ENCODE measurements around the gene LRFN2. TPM values are rescaled to one million over a fixed set of nuclear protein-coding genes. Genes with fewer than 3 reads are reported as not detected.

Gene LRFN2
- total RNA-seq, 1 donor from 2014 or later, result 0.32 TPM

DNA sequence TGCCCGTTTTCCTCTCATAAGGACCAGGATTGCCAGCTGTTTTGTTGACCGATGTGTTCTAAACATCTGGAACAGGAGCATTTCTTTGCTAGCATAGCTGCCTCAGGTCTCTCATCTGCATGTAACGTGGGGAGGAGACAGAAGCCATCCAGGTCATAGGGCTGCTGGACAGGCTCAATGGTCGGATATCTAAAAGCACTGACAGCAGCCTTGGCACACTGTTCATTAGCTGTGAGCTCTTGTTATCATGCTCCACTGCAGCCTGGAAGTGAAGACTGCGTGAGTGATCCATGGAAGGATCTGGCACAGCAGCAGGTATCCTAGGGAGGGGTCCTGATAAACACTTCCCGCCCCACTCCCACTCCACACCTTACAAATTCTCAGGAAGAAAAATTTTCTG lies 175.3 kb downstream of the LRFN2 start:
- no peaks in the 10 kb centered on the region for H3K9me3 ChIP-seq (ENCODE audit: insufficient read depth, low read depth, low read length)
- no peak for FAIRE-seq
- H3K27me3 ChIP-seq (ENCODE audit: insufficient read depth, low read length), result no peaks in the 10 kb centered on the region
- H3K27ac ChIP-seq (ENCODE audit: low read depth, low read length), result no peak overlapping the region
- DNase-seq (ENCODE audit: low read depth), result no peak
- H3K9ac ChIP-seq (ENCODE audit: low read length), result no peak overlapping the region
- H3K4me3 Mint-ChIP-seq (ENCODE audit: unreplicated experiment), result no peak overlapping the region
- H3K79me2 ChIP-seq (ENCODE audit: insufficient read depth, low read length), result no peaks in the 10 kb centered on the region
- peaks cover 22% of the 10 kb centered on the region for H3K4me1 Mint-ChIP-seq (ENCODE audit: low read depth, unreplicated experiment)
- no peak overlapping the region for H3K27ac Mint-ChIP-seq (ENCODE audit: unreplicated experiment)
- no peaks in the 10 kb centered on the region for H4K20me1 ChIP-seq (ENCODE audit: insufficient read depth, low read length)
- H3K4me1 ChIP-seq (ENCODE audit: insufficient read depth, low read length), result peaks cover 7% of the 10 kb centered on the region
- no peaks in the 10 kb centered on the region for H3K9me3 Mint-ChIP-seq (ENCODE audit: unreplicated experiment)
- no peaks in the 10 kb centered on the region for H3K36me3 ChIP-seq (ENCODE audit: insufficient read depth, low read length)
- H3K4me3 ChIP-seq (ENCODE audit: insufficient read depth, low read depth, low read length), result no peak overlapping the region
- H3K4me2 ChIP-seq (ENCODE audit: low read length), result no peak overlapping the region
- H3K36me3 Mint-ChIP-seq (ENCODE audit: low read depth, unreplicated experiment), result peaks cover 2% of the 10 kb centered on the region
- no peak overlapping the region for H2AFZ ChIP-seq (ENCODE audit: low read depth, low read length)
- TF ChIP-seq EZH2 (IDR thresholded peaks at IDR 0.05; ENCODE audit: insufficient read depth, low read length), result no peak
- no peak for TF ChIP-seq CTCF (IDR thresholded peaks at IDR 0.05; ENCODE audit: insufficient read depth, low read depth, low read length)
- peaks cover 14% of the 10 kb centered on the region for H3K27me3 Mint-ChIP-seq (ENCODE audit: low read depth, unreplicated experiment)

DNA sequence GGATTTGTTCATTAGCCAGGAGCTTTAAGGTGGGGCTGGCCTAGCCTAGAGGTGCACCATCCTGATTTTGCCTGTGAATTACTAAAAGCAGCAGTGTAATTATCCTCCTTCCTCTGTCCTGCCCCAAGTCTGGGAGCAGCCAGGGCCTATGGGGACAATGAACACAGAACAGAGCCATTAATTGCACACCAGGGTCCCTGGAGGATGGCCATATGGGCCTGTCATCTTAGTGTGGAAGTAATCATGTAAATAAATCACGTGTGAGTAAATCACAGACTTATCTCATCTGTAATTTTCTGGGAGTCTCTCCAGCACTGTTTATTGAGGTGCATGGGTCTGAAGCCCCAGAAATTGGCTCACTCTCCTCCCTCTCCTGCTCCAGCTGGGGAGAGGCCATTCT lies 176.3 kb downstream of the LRFN2 start:
- Histone ChIP-seq H3K27ac (ENCODE audit: low read depth, low read length) (no peak overlapping the region), H3K4me3 (ENCODE audit: insufficient read depth, low read depth, low read length) (no peak overlapping the region), H4K20me1 (ENCODE audit: insufficient read depth, low read length) (no peaks in the 10 kb centered on the region), H3K9me3 (ENCODE audit: insufficient read depth, low read depth, low read length) (no peaks in the 10 kb centered on the region), H3K4me1 (ENCODE audit: insufficient read depth, low read length) (peaks cover 7% of the 10 kb centered on the region), H3K36me3 (ENCODE audit: insufficient read depth, low read length) (no peaks in the 10 kb centered on the region), H3K27me3 (ENCODE audit: insufficient read depth, low read length) (no peaks in the 10 kb centered on the region), H3K9ac (ENCODE audit: low read length) (no peak overlapping the region), H3K79me2 (ENCODE audit: insufficient read depth, low read length) (no peaks in the 10 kb centered on the region), H3K4me2 (ENCODE audit: low read length) (no peak overlapping the region), H2AFZ (ENCODE audit: low read depth, low read length) (no peak overlapping the region)
- TF ChIP-seq CTCF (IDR thresholded peaks at IDR 0.05; ENCODE audit: insufficient read depth, low read depth, low read length) (no peak), EZH2 (IDR thresholded peaks at IDR 0.05; ENCODE audit: insufficient read depth, low read length) (no peak)
- Mint-ChIP-seq H3K27me3 (ENCODE audit: low read depth, unreplicated experiment) (peaks cover 11% of the 10 kb centered on the region), H3K36me3 (ENCODE audit: low read depth, unreplicated experiment) (peaks cover 2% of the 10 kb centered on the region), H3K4me3 (ENCODE audit: unreplicated experiment) (no peak overlapping the region), H3K9me3 (ENCODE audit: unreplicated experiment) (no peaks in the 10 kb centered on the region), H3K27ac (ENCODE audit: unreplicated experiment) (no peak overlapping the region), H3K4me1 (ENCODE audit: low read depth, unreplicated experiment) (peaks cover 30% of the 10 kb centered on the region)
- no peak for DNase-seq (ENCODE audit: low read depth)
- FAIRE-seq, result no peak

DNA sequence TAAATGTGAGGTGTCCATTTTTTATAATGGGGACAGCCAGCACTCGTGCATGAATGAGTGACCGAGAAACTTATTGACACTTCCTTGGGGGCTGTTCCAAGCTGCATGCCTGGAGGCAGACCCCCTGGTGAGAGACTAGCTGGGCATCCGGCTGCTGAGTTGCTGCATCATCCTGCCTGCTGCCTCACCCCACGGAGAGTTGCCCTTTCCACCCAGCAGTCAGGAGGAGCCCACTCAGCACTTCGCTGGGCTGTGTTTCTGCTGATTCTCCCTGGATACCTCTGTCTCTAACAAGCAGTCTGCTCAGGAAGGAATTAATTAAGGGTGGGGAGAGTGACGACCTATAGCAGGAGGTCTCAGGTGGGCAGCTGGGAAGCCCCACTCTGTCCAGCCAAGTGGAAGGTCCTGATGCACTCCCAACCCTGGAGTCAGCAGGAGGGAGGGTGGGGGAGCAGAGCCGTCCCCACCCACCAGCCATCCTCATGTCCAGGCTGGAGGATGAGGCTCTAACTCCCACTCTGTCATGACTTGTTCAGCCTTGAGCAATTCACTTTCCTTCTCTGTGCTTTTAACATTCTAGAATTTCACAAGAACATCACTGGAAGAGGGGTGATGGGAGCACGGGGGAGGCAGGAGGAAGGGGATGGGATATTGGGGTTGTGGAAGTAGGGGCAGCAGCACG lies 177.3 kb downstream of the LRFN2 start:
- Histone ChIP-seq H3K79me2 (ENCODE audit: insufficient read depth, low read length) (no peaks in the 10 kb centered on the region), H3K9ac (ENCODE audit: low read length) (no peak overlapping the region), H3K4me1 (ENCODE audit: insufficient read depth, low read length) (peaks cover 7% of the 10 kb centered on the region), H4K20me1 (ENCODE audit: insufficient read depth, low read length) (no peaks in the 10 kb centered on the region), H3K4me3 (ENCODE audit: insufficient read depth, low read depth, low read length) (no peak overlapping the region), H3K36me3 (ENCODE audit: insufficient read depth, low read length) (no peaks in the 10 kb centered on the region), H2AFZ (ENCODE audit: low read depth, low read length) (peak overlapping the region; percentile 34), H3K27ac (ENCODE audit: low read depth, low read length) (no peak overlapping the region), H3K4me2 (ENCODE audit: low read length) (peak overlapping the region; percentile 41), H3K27me3 (ENCODE audit: insufficient read depth, low read length) (no peaks in the 10 kb centered on the region), H3K9me3 (ENCODE audit: insufficient read depth, low read depth, low read length) (no peaks in the 10 kb centered on the region)
- Mint-ChIP-seq H3K9me3 (ENCODE audit: unreplicated experiment) (no peaks in the 10 kb centered on the region), H3K27ac (ENCODE audit: unreplicated experiment) (peak overlapping the region; percentile 47), H3K4me1 (ENCODE audit: low read depth, unreplicated experiment) (peaks cover 30% of the 10 kb centered on the region), H3K36me3 (ENCODE audit: low read depth, unreplicated experiment) (peaks cover 2% of the 10 kb centered on the region), H3K4me3 (ENCODE audit: unreplicated experiment) (no peak overlapping the region), H3K27me3 (ENCODE audit: low read depth, unreplicated experiment) (peaks cover 10% of the 10 kb centered on the region)
- no peak for FAIRE-seq
- TF ChIP-seq CTCF (IDR thresholded peaks at IDR 0.05; ENCODE audit: insufficient read depth, low read depth, low read length), result no peak
- TF ChIP-seq EZH2 (IDR thresholded peaks at IDR 0.05; ENCODE audit: insufficient read depth, low read length), result no peak
- DNase-seq (ENCODE audit: low read depth), result no peak

All from astrocyte (in vitro differentiated cells and primary cell).